Body of pancreas (tissue), 4 donors: ENCODE data around the gene NCOA1. TPM values are rescaled to one million over a fixed set of nuclear protein-coding genes. Genes with fewer than 3 reads are reported as not detected.

Experiments used
- ATAC-seq: fragments of 150-250 bp; one replicate; pipeline ENCODE4 v1.9.1; 2016
- DNase-seq, 4 donors: peaks; one replicate each; pipeline ENCODE4 v3.0.0-alpha.2; 2019
- H3K27ac ChIP-seq, 4 donors: fragments of 200-600 bp; sonication (generic); 1 replicate in 3 of 4; 2 replicates in 1 of 4; pipeline versions ENCODE4 v1.5.1 to v1.6.1; 2016 to 2019; ENCODE audit warnings: mild to moderate bottlenecking in 1 of 4, mixed read lengths in 1 of 4, moderate library complexity in 1 of 4
- H3K27me3 ChIP-seq, 2 donors: fragments of 200-600 bp; sonication (generic); one replicate each; pipeline ENCODE4 v1.6.0; 2016; ENCODE audit warnings: mild to moderate bottlenecking in 1 of 2
- H3K36me3 ChIP-seq, 2 donors: fragments of 200-600 bp; sonication (generic); replicated peaks in 1 of 2; 2 replicates each; pipeline ENCODE4 v1.5.1; 2016; ENCODE audit warnings: low read depth in 2 of 2; ENCODE audit not compliant: insufficient read depth in 1 of 2
- H3K4me1 ChIP-seq: fragments of 200-600 bp; sonication (generic); one replicate; pipeline ENCODE4 v1.6.0; 2016
- H3K4me3 ChIP-seq, 2 donors: fragments of 200-600 bp; sonication (generic); 1 replicate in 1 of 2; 2 replicates in 1 of 2; pipeline ENCODE4 v1.5.1; 2016 to 2019
- H3K9me3 ChIP-seq, 3 donors: fragments of 200-600 bp; sonication (generic); 1 replicate in 2 of 3; 2 replicates in 1 of 3; pipeline ENCODE4 v1.5.1; 2016
- CTCF ChIP-seq, 7 experiments: fragments of 450-650 bp in 4 of 7; fragments of 200-600 bp in 3 of 7; sonication (generic) in 3 of 7; IDR thresholded peaks; one replicate each; pipeline ENCODE4 v1.5.1; 2016 to 2019; ENCODE audit warnings: antibody characterized with exemption in 7 of 7
- POLR2A ChIP-seq, 3 donors: fragments of 450-650 bp; IDR thresholded peaks; one replicate each; pipeline ENCODE4 v1.6.1; 2016; ENCODE audit warnings: antibody characterized with exemption in 3 of 3, mild to moderate bottlenecking in 2 of 3
- WGBS, 2 donors: methylation state at CpG; one replicate each; pipeline ENCODE4 v1.1.5; 2017; 5-methylcytosine and 5-hydroxymethylcytosine counted together
- intact Hi-C: fragments of 100-400 bp; cut with DNase I; formaldehyde crosslinking; loops from one replicate; pipeline ENCODE4 v1.15.1; 2023
- total RNA-seq, 2 donors: library from RNA; depleted of rRNA; stranded (reverse); fragments of >200 nt; gene quantifications; one replicate each; pipeline ENCODE4 v1.1.0, GENCODE V29; 2016

The NCOA1 gene
- total RNA-seq, 2 donors from 2014 or later: 22.1 to 38.7 TPM

- no peaks in the 10 kb centered on the region for H3K9me3 ChIP-seq
- ATAC-seq (no peak), DNase-seq (no peak)
- intact Hi-C loops: no loop called here
- H3K27ac ChIP-seq: no peak overlapping the region
- no peaks in the 10 kb centered on the region for H3K36me3 ChIP-seq
- TF ChIP-seq POLR2A (IDR thresholded peaks at IDR 0.05): no peak
- TF ChIP-seq CTCF (IDR thresholded peaks at IDR 0.05): no peak
- H3K27me3 ChIP-seq: no peaks in the 10 kb centered on the region
- no peak overlapping the region for H3K4me3 ChIP-seq
- H3K4me1 ChIP-seq: peaks cover 27% of the 10 kb centered on the region
These were observed 137.7 kb downstream of the NCOA1 start for GRCh38 chr2:24628746-24629145.

DNA sequence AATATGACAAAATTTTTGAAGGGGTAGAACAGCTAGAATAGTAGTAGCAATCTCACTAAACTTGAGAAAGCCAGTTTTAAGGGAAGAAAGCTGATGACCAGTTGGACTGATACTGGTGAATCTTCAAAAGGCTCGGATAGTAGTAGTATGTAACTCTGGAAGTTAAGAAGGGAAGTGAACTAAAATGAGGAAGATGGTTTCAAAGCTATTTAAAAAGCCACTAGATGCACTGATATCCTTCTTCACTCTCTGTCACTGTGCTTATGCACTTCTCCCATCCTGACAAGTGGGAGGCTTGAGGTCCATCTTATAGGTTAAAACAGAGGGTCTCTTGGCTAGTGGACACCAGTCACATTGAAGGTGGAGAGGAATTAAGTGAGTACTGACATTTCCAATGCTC lies 141.1 kb downstream of the NCOA1 start:
- H3K4me1 ChIP-seq: peaks cover 15% of the 10 kb centered on the region
- no peaks in the 10 kb centered on the region for H3K9me3 ChIP-seq
- no peak for ATAC-seq
- no peak overlapping the region for H3K4me3 ChIP-seq
- 65 to 88% methylated on average over 1 of the region's 1 CpG for WGBS, 2 donors
- H3K27ac ChIP-seq: no peak overlapping the region
- TF ChIP-seq CTCF (IDR thresholded peaks at IDR 0.05) (no peak), POLR2A (IDR thresholded peaks at IDR 0.05) (no peak)
- DNase-seq: no peak
- no peaks in the 10 kb centered on the region for H3K27me3 ChIP-seq
- intact Hi-C loops: no loop called here
- H3K36me3 ChIP-seq: no peaks in the 10 kb centered on the region

GRCh38 chr2:24635181-24635580 lies 144.1 kb downstream of the NCOA1 start:
- Histone ChIP-seq H3K27ac (no peak overlapping the region), H3K4me1 (peaks cover 8% of the 10 kb centered on the region), H3K4me3 (no peak overlapping the region), H3K27me3 (no peaks in the 10 kb centered on the region), H3K36me3 (no peaks in the 10 kb centered on the region), H3K9me3 (no peaks in the 10 kb centered on the region)
- WGBS, 2 donors: 64 to 75% methylated on average over 2 of the region's 2 CpGs
- intact Hi-C loops: no loop called here
- no peak for DNase-seq
- ATAC-seq: no peak
- TF ChIP-seq POLR2A (IDR thresholded peaks at IDR 0.05): no peak
- no peak for TF ChIP-seq CTCF (IDR thresholded peaks at IDR 0.05)

DNA sequence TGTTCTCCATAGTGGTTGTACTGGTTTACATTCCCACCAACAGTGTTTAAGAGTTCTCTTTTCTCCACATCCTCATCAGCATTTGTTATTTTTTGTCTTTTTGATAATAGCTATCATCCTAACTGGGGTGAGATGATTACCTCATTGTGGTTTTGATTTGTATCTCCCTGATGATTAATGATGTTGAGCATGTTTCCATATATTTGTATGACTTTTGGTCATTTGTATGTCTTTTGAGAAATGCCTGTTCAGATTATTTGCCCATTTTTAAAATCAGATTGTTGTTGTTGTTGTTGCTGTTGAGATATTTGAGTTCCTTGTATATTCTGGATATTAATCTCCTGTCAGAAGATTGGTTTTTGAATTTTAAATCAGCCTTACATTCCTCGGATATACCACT lies 147.5 kb downstream of the NCOA1 start:
- Histone ChIP-seq H3K4me1 (peaks cover under 1% of the 10 kb centered on the region), H3K27ac (no peak overlapping the region), H3K9me3 (no peaks in the 10 kb centered on the region), H3K4me3 (no peak overlapping the region), H3K36me3 (no peaks in the 10 kb centered on the region), H3K27me3 (no peaks in the 10 kb centered on the region)
- intact Hi-C loops: no loop called here
- DNase-seq (no peak), ATAC-seq (no peak)
- TF ChIP-seq CTCF (IDR thresholded peaks at IDR 0.05) (no peak), POLR2A (IDR thresholded peaks at IDR 0.05) (no peak)
- WGBS, 2 donors: 91 to 95% methylated on average over 1 of the region's 1 CpG

DNA sequence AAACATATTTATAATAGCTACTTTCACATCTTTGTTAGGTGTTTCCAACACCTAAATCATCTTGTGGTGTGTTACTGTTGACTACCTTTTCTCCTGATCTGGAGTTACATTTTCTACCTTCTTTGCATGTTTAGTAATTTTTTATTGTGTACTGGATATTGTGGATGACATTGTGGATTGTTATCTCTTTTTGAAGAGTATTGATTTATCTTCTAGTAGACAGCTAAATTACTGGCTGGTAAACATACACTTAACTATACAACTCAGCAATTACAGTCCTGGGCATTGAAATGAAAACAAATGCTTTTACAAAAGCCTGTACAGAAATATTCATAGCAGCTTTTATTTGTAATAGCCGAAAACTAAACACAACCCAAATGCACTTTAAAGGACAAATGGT lies 151.3 kb downstream of the NCOA1 start:
- Histone ChIP-seq H3K27me3 (no peaks in the 10 kb centered on the region), H3K36me3 (no peaks in the 10 kb centered on the region), H3K4me1 (peaks cover 5% of the 10 kb centered on the region), H3K27ac (no peak overlapping the region), H3K4me3 (no peak overlapping the region), H3K9me3 (no peaks in the 10 kb centered on the region)
- ATAC-seq (no peak), DNase-seq (no peak)
- intact Hi-C loops: no loop called here
- TF ChIP-seq POLR2A (IDR thresholded peaks at IDR 0.05) (no peak), CTCF (IDR thresholded peaks at IDR 0.05) (no peak)
- WGBS, 2 donors: 88 to 92% methylated on average over 1 of the region's 1 CpG
